Activated naive CD8-positive, alpha-beta T cell (primary cell): ENCODE data around the gene FUT4.

Experiments used
- H3K27ac Mint-ChIP-seq: one replicate; pipeline ENCODE4 v1.8.0; 2021; ENCODE audit warnings: mixed read lengths
- H3K27me3 Mint-ChIP-seq: one replicate; pipeline ENCODE4 v1.8.0; 2021; ENCODE audit warnings: mixed read lengths
- H3K36me3 Mint-ChIP-seq: one replicate; pipeline ENCODE4 v1.8.0; 2021; ENCODE audit warnings: mixed read lengths
- H3K4me1 Mint-ChIP-seq: one replicate; pipeline ENCODE4 v1.8.0; 2021; ENCODE audit warnings: low read depth, mixed read lengths
- H3K4me3 Mint-ChIP-seq: one replicate; pipeline ENCODE4 v1.8.0; 2021; ENCODE audit warnings: mild to moderate bottlenecking, mixed read lengths
- H3K9me3 Mint-ChIP-seq: one replicate; pipeline ENCODE4 v1.8.0; 2021; ENCODE audit warnings: low read depth, mixed read lengths

The FUT4 gene

GRCh38 chr11:94595076-94595475 lies 51.4 kb downstream of the FUT4 start:
- H3K4me3 Mint-ChIP-seq = no peak overlapping the region
- H3K27me3 Mint-ChIP-seq = no peaks in the 10 kb centered on the region
- no peak overlapping the region for H3K27ac Mint-ChIP-seq
- no peaks in the 10 kb centered on the region for H3K9me3 Mint-ChIP-seq
- H3K4me1 Mint-ChIP-seq = no peaks in the 10 kb centered on the region
- H3K36me3 Mint-ChIP-seq = peaks cover 10% of the 10 kb centered on the region

GRCh38 chr11:94597896-94598295 lies 54.2 kb downstream of the FUT4 start:
- no peaks in the 10 kb centered on the region for H3K9me3 Mint-ChIP-seq
- no peak overlapping the region for H3K27ac Mint-ChIP-seq
- H3K4me1 Mint-ChIP-seq = no peaks in the 10 kb centered on the region
- peaks cover 7% of the 10 kb centered on the region for H3K36me3 Mint-ChIP-seq
- H3K4me3 Mint-ChIP-seq = no peak overlapping the region
- H3K27me3 Mint-ChIP-seq = no peaks in the 10 kb centered on the region
